C1 segment of cervical spinal cord (tissue), 14 donors: ENCODE measurements around the gene VIL1.

Experiments
- DNase-seq, 14 donors: peaks; one replicate each; lab custom pipeline; 2025; lab: John Stamatoyannopoulos, UW

Gene VIL1

GRCh38 chr2:218485986-218486667 lies 67.2 kb downstream of the VIL1 start:
- no peak for DNase-seq

DNA sequence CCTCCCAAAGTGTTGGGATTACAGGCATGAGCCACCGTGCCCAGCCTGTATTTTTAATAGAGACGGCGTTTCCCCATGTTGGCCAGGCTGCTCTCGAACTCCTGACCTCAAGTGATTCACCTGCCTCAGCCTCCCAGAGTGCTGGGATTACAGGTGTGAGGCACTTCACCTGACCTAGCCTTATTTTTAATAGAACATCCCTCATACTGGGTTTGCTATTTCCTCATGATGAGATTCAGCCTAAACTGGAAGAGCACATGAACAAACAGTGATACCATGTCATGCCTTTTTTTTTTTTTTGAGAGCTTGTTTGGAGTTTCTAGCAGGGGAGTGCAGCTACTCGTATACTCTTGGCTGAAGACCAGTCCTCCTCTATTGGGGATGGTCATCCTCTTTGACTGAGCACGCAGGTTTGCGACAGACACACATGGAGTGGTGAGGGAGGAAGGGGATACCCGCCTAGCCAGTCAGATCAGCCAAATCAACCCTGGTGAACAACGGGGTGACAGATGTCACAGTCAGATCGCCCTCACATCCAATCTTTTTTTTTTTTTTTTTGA lies 81.7 kb downstream of the VIL1 start:
- no peak for DNase-seq

DNA sequence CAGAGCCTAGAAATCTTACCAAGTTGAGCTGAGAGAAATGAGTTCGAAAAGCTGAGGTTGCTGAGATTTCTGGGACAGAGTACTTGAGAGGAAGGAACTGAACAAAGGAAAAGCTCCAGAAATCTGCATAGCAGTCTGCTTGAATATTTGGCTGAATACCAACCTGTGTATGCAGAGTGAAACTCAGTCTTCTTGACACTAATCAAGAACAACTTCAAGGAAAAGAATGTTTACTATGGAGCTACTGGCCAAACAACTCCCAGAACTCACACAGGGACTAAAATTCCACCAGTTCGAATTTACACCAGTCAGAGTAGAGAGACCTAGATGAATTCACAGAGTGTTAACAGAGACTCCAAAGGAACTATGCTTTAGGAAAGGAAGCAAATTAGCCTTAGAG lies 82.7 kb downstream of the VIL1 start:
- no peak for DNase-seq
